Motor neuron (in vitro differentiated cells): ENCODE measurements around the gene TMEM79. TPM values are rescaled to one million over a fixed set of nuclear protein-coding genes. Genes with fewer than 3 reads are reported as not detected.

Source experiments
- ATAC-seq, 8 experiments: fragments of 200-7000 bp; cut with Tn5 transposase; replicated peaks in 6 of 8; 2 replicates each; pipeline ENCODE4 v1.8.0; 2021; ENCODE audit warnings: mild to moderate bottlenecking in 8 of 8, moderate library complexity in 8 of 8
- H3K27ac ChIP-seq, 2 donors: fragments of 250-450 bp; sonication (Bioruptor Pico); 2 replicates each; pipeline ENCODE4 v1.9.0; 2021; ENCODE audit warnings: antibody characterized with exemption in 2 of 2, mild to moderate bottlenecking in 2 of 2, moderate library complexity in 1 of 2
- H3K4me1 ChIP-seq, 2 donors: fragments of 250-450 bp; sonication (Bioruptor Pico); replicated peaks in 1 of 2; 2 replicates each; pipeline ENCODE4 v1.6.1; 2021; ENCODE audit warnings: antibody characterized with exemption in 2 of 2, mild to moderate bottlenecking in 2 of 2, moderate library complexity in 1 of 2
- H3K4me3 ChIP-seq, 5 donors: fragments of 250-450 bp; sonication (Bioruptor Pico); 2 replicates each; pipeline ENCODE4 v1.9.0; 2021; ENCODE audit warnings: antibody characterized with exemption in 5 of 5, mild to moderate bottlenecking in 5 of 5, moderate library complexity in 4 of 5
- WGBS, 10 experiments: fragments of 450-650 bp; shearing (Covaris generic); methylation state at CpG; one replicate each; pipeline ENCODE4 v1.0.0; 2022; 5-methylcytosine and 5-hydroxymethylcytosine counted together
- in situ Hi-C, 9 experiments: fragments of 400-800 bp; cut with MboI; loops; one replicate each; pipeline ENCODE4 v1.15.0; 2021; ENCODE audit warnings: low sequenced_read_pairs in 9 of 9, low pct_unique_long_range_greater_than_20kb in 2 of 9; ENCODE audit not compliant: unreplicated experiment in 9 of 9
- total RNA-seq, 8 experiments: library from RNA; unstranded; fragments of 300-600 nt; gene quantifications; 2 replicates each; pipeline versions ENCODE4 v1.2.3 to v1.2.4, GENCODE V29; 2022

Gene TMEM79
- total RNA-seq, 8 experiments from 2014 or later, result 3.1 to 6.5 (median 4.8) TPM

- Histone ChIP-seq H3K4me1 (peaks cover 0 to 8% of the 10 kb centered on the region in 2 donors), H3K4me3 (no peak within 1 kb of the TSS), H3K27ac (peak within 1 kb of the TSS in 1 of 2 donors; percentile 3)
- in situ Hi-C loops, result loop anchor here in 3 of 9 experiments (25.0 kb wide), 2 partner anchors 110 to 160 kb away; partner anchors contain the start of gene MEX3A (in 2 of the 3)
- peak; percentile 7 to 91 (median 84) for ATAC-seq
- 19 to 92% (median 65%) methylated on average over 1 to 5 of the region's 16 CpGs; no CpG with 5 or more reads in 5 of the 10 experiments for WGBS, 10 experiments
Measured at GRCh38 chr1:156247460-156248322, 36.4 kb upstream of the TMEM79 start, which contains the start of gene PAQR6. TSS of gene PAQR6 (minus strand) at chr1:156248056. CDS start at chr1:156246731, 1,325 bp downstream.

DNA sequence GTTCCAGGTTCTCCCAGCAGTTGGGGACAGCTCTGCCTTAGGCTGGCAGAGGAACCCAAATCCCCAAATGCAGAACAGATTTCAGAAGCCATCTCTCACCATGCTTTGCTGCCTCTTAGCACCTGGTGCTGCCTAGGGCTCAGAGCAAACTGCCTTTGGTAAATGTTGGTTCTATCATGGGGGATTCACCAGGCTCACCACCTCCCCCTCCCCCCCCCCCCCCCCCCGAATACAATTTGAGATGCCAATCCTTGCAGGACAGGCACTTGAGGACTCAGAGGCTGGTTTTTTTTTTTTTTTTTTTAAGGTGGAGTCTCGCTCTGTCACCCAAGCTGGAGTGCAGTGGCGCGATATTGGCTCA lies 35.8 kb upstream of the TMEM79 start:
- H3K4me1 ChIP-seq, result peaks cover 0 to 8% of the 10 kb centered on the region in 2 donors
- no peak overlapping the region for H3K4me3 ChIP-seq
- no peak for ATAC-seq
- no CpG with 5 or more reads among the region's 4 CpGs for WGBS, 10 experiments
- H3K27ac ChIP-seq, result no peak overlapping the region
- in situ Hi-C loops, result loop anchor here in 3 of 9 experiments (25.0 kb wide), 2 partner anchors 111 to 161 kb away; partner anchors contain the start of gene MEX3A (in 2 of the 3)

- in situ Hi-C loops, result loop anchor here in 3 of 9 experiments (25.0 kb wide), 2 partner anchors 112 to 162 kb away; partner anchors contain the start of gene MEX3A (in 2 of the 3)
- peaks cover 0 to 8% of the 10 kb centered on the region in 2 donors for H3K4me1 ChIP-seq
- no peak overlapping the region for H3K4me3 ChIP-seq
- H3K27ac ChIP-seq, result no peak overlapping the region
- WGBS, 10 experiments, result 71 to 91% (median 88%) methylated on average over 1 to 4 of the region's 5 CpGs; no CpG with 5 or more reads in 6 of the 10 experiments
- no peak for ATAC-seq
Measured at GRCh38 chr1:156249593-156249992, 34.5 kb upstream of the TMEM79 start.

DNA sequence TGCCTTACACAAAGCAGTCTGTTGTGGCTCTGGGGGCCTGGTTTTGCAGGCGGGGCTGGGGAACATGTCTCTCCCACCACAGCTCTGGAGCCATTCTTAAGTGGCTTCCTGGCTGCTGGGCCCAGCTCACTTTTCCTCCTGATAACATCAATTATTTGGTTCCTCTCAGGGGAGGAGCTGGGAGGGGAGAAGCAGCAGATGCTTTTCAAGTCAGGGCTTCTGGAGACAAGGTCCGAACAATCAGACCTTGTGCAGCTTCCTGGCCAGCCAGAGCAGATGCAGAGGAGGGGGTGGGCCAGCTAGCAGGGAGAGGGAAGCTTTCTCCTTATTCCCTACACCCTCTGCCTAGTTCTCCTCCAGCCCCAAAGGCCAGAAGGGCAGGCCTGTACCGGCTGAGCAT lies 32.6 kb upstream of the TMEM79 start:
- 0 to 100% (median 79%) methylated on average over 1 to 3 of the region's 3 CpGs; no CpG with 5 or more reads in 7 of the 10 experiments for WGBS, 10 experiments
- ATAC-seq, result no peak
- in situ Hi-C loops, result no loop called here
- Histone ChIP-seq H3K4me3 (no peak overlapping the region), H3K27ac (no peak overlapping the region), H3K4me1 (peaks cover 0 to 8% of the 10 kb centered on the region in 2 donors)

GRCh38 chr1:156253634-156254033 lies 30.5 kb upstream of the TMEM79 start:
- Histone ChIP-seq H3K4me3 (no peak overlapping the region), H3K27ac (no peak overlapping the region), H3K4me1 (no peaks in the 10 kb centered on the region)
- in situ Hi-C loops, result no loop called here
- ATAC-seq, result no peak
- WGBS, 10 experiments, result 80 to 100% (median 96%) methylated on average over 1 to 3 of the region's 3 CpGs; no CpG with 5 or more reads in 4 of the 10 experiments

GRCh38 chr1:156257711-156258110 lies 26.4 kb upstream of the TMEM79 start:
- WGBS, 10 experiments, result 51 to 100% (median 93%) methylated on average over 1 to 2 of the region's 2 CpGs; no CpG with 5 or more reads in 4 of the 10 experiments
- in situ Hi-C loops, result no loop called here

DNA sequence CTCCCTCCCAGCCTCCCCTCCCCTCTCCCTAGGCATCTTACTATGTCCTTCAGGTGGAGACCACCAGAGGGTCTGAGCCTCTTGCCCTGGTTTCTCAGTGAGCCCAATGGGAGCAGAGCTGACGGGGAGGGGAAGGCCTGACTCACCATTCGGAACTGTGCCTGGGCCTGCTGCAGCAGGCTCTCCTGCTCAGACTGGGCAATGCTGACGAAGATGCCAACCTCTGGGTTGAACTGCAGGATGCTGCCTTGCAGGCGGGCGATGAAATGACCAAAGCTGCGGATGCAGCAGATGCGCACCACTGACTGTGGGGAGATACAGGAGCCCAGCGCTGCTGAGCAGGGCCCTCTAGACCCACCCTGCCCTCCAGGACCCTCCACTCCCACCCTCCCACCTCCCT lies 25.3 kb upstream of the TMEM79 start:
- 80 to 100% methylated on average over 1 to 6 of the region's 8 CpGs; no CpG with 5 or more reads in 8 of the 10 experiments for WGBS, 10 experiments

More at GRCh38 chr1:156257711-156258110, 26.4 kb upstream of the TMEM79 start:
- no peak for ATAC-seq
- H3K4me3 ChIP-seq, result no peak overlapping the region
- H3K27ac ChIP-seq, result no peak overlapping the region
- no peaks in the 10 kb centered on the region for H3K4me1 ChIP-seq

GRCh38 chr1:156259805-156260204 lies 24.3 kb upstream of the TMEM79 start:
- in situ Hi-C loops, result no loop called here
- ATAC-seq, result no peak
- Histone ChIP-seq H3K27ac (no peak overlapping the region), H3K4me3 (no peak overlapping the region), H3K4me1 (no peaks in the 10 kb centered on the region)
- WGBS, 10 experiments, result 56 to 100% (median 94%) methylated on average over 1 to 3 of the region's 3 CpGs; no CpG with 5 or more reads in 3 of the 10 experiments

More for the DNA sequence above, 25.3 kb upstream of the TMEM79 start:
- H3K27ac ChIP-seq, result no peak overlapping the region
- ATAC-seq, result peak in 1 of 8 experiments; percentile 12
- in situ Hi-C loops, result no loop called here
- H3K4me3 ChIP-seq, result no peak overlapping the region
- no peaks in the 10 kb centered on the region for H3K4me1 ChIP-seq

- in situ Hi-C loops, result no loop called here
- no peak for ATAC-seq
Measured at GRCh38 chr1:156260896-156261295, 23.2 kb upstream of the TMEM79 start.

DNA sequence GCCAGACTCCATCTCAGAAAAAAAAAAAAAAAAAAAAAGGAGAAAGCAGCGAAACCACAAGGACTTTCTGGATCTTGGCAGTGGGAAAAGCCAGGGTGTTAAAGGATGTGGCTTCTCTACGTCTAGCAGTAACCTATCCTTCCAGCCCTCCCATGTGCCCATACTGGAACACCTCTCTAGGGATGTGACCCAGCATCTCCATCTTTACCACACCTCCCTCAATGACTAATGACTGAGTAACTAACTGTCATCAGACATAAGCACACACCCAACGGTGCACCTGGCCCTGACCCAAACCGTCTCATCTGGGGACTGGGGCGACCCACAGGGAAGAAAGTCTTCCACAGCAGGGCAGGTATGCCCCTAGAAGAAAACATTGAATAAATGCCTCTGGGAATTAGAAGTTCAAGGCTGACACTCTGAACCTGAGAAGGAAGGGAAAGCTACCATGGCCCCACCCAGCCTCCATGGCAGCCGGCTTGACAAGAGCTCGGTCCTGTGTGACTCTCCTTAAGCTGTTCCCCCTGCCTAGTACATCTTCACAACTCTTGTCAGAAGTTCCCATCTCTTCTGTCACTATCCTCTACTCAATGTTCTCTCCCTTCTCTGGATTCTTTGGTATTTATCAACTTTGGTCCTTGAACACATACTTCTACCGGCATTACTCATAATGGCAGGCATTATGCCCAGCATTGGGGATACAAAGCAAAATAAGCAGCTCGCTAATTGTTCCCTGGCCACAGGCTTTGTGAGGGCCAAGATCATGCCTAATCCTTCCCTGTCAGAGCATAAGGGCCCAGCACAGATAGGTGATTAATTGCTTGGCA lies 21.5 kb upstream of the TMEM79 start:
- peak in 2 of 8 experiments; percentile 79 to 91 for ATAC-seq
- Histone ChIP-seq H3K4me3 (no peak overlapping the region), H3K27ac (no peak overlapping the region), H3K4me1 (no peaks in the 10 kb centered on the region)
- 25 to 99% (median 94%) methylated on average over 3 to 8 of the region's 9 CpGs; no CpG with 5 or more reads in 1 of the 10 experiments for WGBS, 10 experiments
- in situ Hi-C loops, result no loop called here

More at GRCh38 chr1:156260896-156261295, 23.2 kb upstream of the TMEM79 start:
- H3K4me3 ChIP-seq, result no peak overlapping the region
- H3K4me1 ChIP-seq, result no peaks in the 10 kb centered on the region
- WGBS, 10 experiments, result 90 to 100% (median 100%) methylated on average over 1 to 2 of the region's 2 CpGs; no CpG with 5 or more reads in 4 of the 10 experiments
- no peak overlapping the region for H3K27ac ChIP-seq

DNA sequence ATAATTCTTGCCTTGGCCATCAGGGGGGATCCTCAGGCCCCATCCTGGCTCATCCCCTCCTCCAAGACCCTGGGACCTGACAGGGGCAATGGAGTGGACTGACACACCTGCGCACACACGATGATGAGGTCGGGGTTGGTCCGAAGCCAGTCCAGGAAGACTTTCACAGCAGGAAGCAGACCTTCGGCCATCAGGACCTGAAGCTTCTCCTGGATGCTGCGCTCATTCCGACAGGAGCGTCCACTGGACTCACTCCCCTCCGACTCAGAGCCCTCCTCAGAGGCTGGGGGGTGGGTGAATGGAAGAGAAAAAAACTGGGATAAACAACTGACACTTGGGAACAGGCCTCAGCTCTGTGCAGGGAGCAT lies 20.9 kb upstream of the TMEM79 start:
- 67 to 98% (median 88%) methylated on average over 2 to 8 of the region's 9 CpGs; no CpG with 5 or more reads in 5 of the 10 experiments for WGBS, 10 experiments
- ATAC-seq, result no peak
- Histone ChIP-seq H3K4me3 (no peak overlapping the region), H3K4me1 (no peaks in the 10 kb centered on the region), H3K27ac (no peak overlapping the region)
- in situ Hi-C loops, result no loop called here

DNA sequence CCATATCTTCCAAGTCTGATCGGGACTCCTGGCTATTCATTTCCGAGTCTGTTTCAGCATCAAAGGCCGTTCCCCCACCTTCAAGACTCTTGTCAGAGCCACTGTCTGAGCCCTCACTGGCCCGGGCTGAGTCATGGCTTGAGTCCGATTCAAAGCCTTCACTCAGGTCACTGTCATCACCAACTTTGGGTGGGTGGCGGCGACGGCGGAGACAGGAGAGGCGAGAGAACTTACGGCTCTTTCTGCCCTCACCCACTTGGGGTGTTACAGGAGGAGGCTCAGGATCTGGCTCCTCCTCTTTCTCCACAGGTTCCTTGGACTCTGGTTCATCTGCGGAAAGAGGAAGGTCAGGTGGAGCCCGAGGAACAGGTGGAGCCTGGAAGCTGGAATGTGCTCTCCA lies 18.1 kb upstream of the TMEM79 start:
- WGBS, 10 experiments, result 80 to 100% (median 96%) methylated on average over 1 to 8 of the region's 13 CpGs; no CpG with 5 or more reads in 2 of the 10 experiments
- in situ Hi-C loops, result no loop called here
- Histone ChIP-seq H3K4me3 (no peak overlapping the region), H3K27ac (no peak overlapping the region), H3K4me1 (no peaks in the 10 kb centered on the region)
- ATAC-seq, result peak in 3 of 8 experiments; percentile 10 to 20 (median 19)
